HG03066 (cell line): ENCODE results near the gene CPLX4.
"Not testable (repeated sequence)": the region's sequence is repeated elsewhere in the genome, so short reads cannot be mapped to it uniquely, and the experiment has no call there.

Source experiments
- ATAC-seq: cut with Tn5 transposase; IDR thresholded peaks from one replicate; pipeline ENCODE4 v1.9.1; 2021; ENCODE audit warnings: low read depth; ENCODE audit not compliant: unreplicated experiment

Gene CPLX4

DNA sequence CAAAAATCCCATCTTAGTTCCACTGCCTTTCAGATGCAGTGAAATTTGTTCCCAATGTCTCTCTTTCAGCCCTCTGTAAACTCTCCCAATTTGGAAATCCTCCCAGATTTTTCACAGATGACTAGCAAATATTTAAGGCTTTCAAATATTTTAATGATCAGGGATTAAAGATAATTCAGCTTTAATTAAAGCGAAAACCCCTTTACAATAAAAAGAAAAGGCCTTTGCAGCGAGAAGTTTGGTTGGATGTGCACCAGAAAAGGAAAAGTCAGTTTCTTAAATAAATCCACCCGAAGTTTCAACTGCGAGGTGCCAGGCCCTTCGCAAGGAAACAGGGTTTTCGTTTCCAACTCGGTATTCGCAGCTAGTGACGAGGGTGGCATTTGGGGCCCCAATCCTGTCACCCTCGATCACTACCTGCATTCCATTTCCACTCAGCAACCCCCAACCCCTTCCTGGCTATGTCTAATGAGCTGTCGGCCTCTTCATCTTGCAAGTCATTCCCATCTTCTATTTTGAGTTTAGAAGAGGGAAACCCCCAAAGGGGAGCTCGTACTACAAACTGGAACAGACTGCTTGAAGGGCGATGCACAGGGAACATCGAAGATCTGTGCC lies 46.7 kb downstream of the CPLX4 start:
- ATAC-seq = no peak

DNA sequence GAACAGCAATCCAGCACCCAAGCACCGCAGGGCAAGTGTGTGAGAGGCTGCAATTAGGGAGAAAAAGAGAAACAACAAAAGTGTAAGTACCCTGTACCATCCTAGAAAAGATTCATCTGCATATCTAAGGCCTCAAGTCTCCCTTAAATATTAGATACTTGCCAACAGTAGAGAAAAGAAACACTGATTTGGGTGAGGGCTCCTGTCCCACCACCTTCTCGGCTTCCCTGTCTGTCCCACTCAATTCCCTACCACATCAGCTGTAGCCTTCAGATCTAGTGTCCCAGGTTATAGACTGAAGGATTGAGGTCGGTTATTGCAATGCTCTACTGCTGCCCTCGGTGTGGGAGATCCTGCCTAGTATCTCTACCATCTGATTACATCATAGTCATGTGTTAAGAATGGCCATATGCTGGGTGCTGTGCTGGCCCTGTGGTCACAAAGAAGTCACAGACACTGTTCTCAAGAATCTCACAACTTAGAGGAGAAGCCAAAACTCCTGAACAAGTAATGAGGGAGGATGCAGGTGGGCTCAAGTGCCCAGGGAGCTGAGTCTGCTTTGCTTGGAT lies 47.7 kb downstream of the CPLX4 start:
- ATAC-seq = no peak

DNA sequence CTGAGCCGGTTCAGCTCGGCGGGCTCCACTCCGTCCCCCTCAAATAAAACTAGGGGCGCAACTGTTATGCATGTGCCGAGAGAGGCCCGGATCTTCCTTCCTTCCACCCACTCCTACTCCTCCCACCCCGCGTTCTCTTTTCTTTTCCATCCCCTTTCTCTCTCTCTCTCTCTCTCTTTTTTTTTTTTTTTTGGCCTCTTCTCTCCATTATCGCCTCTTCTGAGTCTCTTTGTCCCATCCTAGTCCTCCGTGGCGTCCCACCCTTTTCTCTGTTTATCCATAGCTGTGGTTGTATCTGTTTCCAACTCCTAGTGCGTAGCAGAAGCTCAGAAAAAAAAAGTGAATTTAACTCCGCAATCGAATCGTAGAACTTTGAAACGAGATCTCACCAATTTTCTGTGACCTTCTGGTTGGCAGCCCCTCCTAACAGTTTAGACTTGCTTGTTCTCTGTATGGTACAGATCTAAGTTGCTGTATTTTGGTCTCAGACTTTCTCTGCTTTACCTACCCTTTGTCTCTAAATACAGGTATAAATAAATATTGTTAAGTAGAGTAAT lies 48.8 kb downstream of the CPLX4 start:
- ATAC-seq = no peak

DNA sequence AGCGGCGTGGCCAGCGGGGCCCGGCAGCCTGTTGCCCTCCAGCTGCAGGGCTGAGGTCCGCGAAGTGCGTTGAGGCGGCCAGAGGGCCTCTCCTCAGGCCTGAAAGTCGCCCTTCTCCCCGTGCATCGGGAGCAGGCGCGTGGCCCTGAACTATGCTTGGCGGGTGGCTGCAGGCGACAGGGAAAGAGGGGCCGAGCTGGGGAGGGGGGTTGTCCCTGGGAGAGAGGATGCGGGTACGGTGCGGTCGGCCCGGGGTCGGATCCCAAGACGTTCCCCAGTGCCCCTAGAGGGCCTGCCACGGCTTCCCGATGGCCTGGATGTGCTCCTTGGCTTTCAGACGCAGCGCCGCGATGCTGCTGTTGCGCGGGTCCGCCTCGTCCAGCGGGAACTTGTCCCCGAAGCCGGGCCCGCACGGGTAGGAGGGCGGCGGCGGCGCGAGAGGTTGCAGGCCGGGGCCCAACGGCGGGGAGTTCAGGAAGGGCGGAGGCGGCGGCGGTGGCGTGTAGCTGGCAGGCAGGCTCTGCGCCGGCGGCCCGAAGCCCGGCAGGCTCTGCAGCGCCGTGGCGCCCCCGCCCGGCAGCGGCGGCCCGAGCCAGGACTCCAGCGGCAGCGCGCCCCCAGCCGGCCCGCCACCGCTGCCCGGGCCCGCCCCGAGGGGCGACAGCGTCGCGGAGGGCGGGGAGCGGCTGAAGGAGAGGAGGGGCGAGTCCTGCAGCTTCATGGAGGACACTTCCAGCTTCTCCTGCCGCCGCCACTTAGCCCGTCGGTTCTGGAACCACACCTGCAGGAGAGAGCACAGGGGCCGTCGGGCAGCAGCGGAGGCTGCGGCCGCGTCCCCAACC lies 49.5 kb downstream of the CPLX4 start:
- ATAC-seq = no peak

DNA sequence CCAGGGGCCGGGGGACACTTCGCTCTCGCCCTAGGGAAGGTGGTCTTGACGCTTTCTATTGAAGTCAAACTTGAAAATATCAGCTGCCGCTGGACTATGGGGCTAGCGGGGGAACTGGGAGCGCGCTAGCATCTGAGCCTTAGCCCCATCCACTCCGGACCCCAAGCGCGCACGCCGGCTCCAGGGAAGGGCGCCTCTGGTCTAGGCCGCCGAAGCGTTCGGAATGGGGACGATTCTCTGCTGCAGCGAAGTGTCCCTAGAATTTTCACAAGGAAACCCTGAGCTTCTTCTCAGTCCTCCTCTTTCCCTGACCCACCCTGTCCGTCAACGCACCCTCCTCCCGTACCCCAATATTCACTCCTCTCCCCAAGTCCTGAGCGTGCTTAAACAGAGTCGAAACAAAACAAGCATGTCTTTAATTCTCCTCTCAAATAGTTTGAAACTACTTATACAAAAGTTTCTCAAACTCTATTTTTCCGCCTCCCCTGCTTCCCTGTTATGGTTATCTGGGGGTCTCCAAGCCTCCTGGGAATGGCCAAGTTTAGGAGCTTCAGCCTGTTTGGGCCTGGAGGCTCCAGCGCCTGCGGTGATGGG lies 50.2 kb downstream of the CPLX4 start:
- ATAC-seq = no peak

DNA sequence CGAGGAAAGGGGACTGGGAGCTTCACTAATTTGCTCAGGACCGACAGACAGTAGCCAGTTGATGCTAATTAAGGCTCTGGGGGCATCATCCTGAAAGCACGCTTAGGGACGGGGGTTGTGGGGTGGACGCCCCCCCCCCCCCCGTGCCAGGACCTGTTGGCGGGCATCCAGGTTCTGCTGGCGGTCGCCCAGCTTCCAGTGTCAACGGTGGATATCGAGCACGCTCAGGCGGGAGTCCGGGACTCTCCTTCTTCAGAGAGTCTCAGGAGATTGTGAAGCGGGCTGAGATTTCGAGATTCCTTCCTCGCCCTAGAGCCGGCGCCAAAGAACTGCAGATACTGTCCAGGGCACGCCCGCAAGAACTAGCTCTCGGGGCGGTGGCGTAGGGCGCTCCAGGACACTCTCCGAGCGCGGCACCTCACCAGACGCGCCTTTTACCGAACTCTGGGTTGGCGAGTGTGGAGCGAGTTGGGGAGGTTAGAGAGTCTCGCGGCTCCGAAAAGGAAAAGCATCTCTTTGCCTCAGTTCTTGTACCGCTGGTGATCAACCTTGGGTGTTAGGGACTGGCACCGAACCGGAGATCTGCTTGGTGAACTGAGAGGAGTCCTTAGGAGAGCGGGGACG lies 50.8 kb downstream of the CPLX4 start:
- no peak for ATAC-seq

DNA sequence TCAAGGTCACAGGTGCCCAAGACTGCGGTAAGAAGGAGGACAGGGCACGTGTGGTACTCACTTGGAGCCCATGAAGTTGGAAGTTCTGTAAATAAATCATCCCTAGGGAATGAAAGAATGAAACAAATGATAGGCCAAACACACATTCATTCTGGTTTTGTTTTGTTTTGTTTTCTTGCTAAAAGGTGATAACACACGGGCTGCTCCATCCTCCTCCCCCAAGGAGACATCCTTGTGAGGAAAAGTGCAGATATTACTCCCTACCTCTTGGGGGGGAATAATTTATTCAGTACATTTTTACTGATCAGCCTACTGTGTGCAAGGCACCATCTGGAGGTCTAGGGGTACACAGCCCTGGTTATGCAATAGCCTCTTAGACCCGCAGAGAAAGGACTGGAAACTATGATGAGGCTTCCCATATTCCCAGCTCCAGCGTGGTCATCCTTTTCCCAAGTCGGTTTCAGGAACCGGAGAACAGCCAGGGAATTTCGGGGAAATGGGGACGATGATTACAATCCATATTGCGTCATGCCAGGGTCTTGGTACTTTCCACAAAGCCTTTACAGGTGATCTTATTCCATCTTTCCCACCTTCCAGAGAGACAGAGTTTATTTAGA lies 51.5 kb downstream of the CPLX4 start:
- no peak for ATAC-seq

DNA sequence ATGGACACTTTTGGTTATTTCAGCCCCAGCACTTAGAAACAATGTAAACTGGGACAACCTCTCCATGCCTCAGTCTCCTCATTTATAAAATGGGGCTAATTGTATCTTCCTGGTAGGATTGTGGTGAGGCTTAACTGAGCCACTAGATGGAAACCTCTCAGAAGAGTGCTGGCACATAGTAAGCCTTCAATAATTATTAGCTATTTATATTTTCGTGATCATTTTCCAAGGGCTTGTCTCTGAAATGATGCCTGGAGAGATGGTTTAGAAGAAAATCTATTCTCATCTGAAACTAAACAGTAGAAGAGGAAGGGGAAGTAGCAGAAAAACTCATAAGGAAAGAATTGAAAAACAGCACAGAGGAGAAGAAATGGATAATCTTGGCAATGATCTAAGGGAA lies 52.0 kb downstream of the CPLX4 start:
- ATAC-seq = no peak

DNA sequence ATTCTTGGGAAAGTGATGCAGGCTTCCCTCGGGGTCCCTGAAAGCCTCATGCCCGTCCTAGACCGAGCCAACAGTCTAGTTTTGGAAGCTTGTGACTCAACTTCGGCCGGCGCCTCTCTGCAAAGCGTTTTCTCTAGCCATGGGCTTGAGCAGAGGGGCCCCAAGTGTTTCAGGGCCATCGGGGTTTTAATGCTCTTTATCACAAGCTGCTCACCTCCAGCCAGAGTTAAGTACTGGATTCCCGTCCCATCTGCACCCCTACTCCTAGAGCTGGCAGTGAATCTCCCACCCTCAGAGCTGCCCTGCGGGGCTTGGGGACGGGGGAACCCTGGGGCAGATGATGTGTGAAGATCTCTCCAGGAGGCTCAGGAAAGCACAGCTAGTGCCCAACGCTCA lies 52.5 kb downstream of the CPLX4 start:
- ATAC-seq = no peak

DNA sequence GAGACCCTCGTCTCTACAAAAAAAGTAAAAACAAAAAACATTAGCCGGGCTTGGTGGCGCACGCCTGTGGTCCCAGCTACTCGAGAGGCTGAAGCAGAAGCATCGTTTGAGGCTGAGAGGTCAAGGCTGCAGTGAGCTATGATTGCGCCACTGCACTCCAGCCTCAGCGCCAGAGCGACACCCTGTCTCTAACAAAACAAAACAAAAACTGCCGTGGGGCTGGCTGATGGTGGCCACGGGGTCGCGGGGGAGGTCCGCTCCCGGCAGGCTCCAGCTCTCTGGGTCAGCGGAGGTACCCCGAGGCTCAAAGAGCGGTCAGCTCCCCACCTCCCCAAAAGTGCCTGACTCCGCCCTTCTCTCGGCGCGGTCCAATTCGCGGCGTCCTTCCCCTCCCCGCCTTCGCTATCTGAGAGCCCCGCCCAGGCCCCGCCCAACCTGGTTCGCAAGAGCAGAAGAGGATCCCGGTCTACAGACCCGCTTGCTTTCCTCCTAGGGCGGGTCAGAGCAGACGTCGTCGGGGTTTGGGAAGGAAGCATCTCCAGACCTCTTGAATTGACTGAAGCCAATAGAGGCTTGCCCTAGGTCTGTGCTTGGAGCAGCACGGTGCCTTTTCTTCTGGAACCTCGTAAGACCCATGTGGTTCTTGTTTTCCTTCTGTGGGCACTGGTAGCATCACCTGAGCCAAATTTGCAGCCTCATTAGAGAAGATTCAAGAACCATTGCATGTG lies 53.0 kb downstream of the CPLX4 start:
- no peak for ATAC-seq

DNA sequence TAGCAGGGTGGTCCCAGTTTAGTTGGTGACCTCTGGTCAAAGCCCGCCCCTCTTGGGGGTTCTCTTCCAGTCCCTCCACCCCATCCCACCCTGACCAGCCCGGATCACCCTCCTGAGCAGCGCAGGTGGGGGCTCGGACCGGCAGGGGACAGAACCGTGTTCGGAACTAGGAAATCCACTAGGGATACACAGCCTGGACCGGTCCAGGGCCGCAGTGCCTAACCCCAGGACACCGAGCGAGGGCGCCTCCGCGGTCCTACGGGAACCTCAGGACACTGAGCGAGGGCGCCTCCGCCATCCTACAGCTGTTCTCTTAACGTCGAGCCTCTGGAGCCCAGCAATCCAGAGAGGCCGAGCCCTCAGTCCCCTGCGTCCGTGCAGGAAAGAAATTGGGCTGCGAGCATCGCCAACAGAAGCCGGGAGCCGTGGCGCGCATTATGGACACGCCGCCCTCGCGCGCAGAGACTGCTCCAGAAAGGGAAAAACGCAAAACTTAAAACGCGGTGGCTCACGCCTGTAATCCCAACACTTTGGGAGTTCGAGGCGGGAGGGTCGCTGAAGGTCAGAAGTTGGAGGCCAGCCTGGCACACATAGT lies 53.7 kb downstream of the CPLX4 start:
- ATAC-seq = no peak

DNA sequence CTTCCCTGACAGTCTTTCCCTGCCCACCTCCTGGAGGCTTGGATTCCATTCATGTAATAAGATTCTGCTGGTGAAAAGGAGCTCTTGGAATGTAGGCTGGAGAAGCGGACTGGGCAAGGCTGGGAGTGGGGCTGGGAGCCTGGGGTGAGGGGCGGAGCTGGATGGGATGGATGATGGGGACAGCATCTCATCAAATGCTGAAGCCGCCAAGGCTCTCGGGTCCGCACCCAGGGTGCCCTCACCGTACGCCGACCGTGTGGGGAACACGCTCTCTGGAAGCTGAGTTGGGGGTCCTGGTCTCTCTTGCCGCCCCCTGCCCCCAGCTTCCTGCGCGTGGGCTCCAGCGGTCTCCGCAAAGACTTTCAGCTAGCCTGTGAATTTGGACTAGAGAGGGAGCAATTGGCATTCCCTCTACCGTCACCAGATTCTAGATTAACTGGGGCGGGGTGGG lies 54.3 kb downstream of the CPLX4 start:
- ATAC-seq = no peak

DNA sequence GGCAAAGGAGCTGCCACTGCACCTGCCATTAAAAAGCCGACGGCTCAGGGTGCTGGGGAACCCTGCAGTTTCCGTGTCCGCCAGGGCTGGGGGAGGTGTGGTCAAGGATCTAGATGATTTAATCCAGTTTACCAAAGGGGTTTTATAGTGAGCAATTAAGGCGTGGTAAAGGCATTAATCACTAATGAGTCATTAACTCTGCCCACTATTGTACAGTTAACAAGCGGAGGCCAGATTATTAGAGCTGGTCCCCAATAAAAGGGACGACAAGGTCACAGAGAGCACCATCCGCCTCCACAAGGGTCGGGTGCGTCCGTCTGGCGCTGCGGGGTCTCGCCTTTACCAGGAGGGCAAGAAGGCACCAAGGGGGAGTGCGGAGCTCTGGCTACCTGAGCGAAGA lies 54.8 kb downstream of the CPLX4 start:
- ATAC-seq = no peak

DNA sequence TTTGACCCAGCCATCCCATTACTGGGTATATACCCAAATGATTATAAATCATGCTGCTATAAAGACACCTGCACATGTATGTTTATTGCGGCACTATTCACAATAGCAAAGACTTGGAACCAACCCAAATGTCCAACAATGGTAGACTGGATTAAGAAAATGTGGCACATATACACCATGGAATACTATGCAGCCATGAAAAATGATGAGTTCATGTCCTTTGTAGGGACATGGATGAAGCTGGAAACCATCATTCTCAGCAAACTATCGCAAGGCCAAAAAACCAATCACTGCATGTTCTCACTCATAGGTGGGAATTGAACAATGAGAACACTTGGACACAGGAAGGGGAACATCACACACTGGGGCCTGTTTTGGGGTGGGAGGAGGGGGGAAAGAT lies 56.2 kb downstream of the CPLX4 start:
- ATAC-seq = not testable (repeated sequence)

DNA sequence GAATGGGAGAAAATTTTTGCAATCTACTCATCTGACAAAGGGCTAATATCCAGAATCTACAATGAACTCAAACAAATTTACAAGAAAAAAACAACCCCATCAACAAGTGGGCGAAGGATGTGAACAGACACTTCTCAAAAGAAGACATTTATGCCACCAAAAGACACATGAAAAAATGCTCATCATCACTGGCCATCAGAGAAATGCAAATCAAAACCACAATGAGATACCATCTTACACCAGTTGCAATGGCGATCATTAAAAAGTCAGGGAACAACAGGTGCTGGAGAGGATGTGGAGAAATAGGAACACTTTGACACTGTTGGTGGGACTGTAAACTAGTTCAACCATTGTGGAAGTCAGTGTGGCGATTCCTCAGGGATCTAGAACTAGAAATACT lies 56.6 kb downstream of the CPLX4 start:
- ATAC-seq = not testable (repeated sequence)

DNA sequence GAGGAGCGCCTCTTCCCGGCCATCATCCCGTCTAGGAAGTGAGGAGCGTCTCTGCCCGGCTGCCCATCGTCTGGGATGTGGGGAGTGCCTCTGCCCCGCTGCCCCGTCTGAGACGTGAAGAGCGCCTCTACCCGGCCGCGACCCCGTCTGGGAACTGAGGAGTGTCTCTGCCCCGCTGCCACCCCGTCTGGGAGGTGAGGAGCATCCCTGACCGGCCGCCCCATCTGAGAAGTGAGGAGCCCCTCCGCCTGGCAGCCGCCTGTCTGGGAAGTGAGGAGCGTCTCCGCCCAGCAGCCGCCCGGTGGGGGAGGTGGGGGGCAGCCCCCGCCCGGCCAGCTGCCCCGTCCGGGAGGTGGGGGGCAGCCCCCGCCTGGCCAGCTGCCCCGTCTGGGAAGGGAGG lies 63.0 kb downstream of the CPLX4 start:
- not testable (repeated sequence) for ATAC-seq

DNA sequence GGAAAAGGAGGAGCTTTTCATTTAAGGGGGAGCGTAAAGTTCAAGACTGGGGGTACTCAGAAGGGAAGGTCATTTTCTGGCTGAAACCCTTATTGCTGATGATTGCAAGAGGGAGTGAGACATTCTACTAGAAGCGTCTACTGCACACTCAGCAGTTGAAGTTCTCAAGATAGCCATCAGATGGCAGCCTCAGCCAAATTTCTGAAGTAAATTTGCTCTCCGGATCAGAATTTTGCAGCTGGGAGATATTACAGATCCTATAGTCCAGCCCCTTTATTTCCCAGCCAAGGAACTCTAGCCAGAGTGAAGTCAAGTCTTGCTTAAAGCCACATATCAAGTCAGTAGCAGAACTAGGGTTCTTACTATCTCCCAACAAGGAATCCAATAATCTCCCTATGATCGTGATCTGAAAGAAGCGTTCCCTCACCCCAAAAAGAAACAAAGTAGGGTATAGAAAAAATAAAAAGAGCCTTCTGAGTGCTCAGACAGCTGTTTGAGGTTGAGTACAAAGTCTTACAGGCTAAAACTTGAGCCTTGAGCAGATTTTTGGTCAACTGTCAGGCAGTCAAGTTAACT lies 69.2 kb downstream of the CPLX4 start:
- no peak for ATAC-seq

DNA sequence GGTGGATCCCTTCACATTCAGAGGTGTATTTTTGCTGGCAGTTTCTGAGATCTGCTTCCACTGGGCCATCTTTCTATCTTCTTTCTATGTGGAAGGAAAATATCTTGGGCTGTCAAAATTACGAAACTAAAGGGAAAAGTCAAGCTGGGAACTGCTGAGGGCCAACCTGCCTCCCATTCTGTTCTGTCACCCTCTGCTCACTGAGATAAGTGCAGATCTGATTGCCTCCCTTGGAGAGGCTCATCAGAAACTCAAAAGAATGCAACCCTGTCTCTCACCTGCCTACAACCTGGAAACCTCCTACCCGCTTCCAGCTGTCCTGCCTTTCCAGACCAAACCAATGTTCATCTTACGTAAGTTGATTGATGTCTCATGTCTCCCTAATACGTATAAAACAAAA lies 71.7 kb downstream of the CPLX4 start:
- ATAC-seq = no peak
